CD4-positive, CD25-positive, alpha-beta regulatory T cell (primary cell): Measurements from ENCODE around the gene ABCA2. TPM values are rescaled to one million over a fixed set of nuclear protein-coding genes. Genes with fewer than 3 reads are reported as not detected.
A peak's percentile ranks its signal among the peaks of the same experiment; 100 is the strongest.

Experiments used
- ATAC-seq, 2 donors: fragments of 150-1000 bp; cut with Tn5 transposase; one replicate each; pipeline ENCODE4 v1.10.0; 2021; ENCODE audit warnings: low read depth in 2 of 2, moderate number of reproducible peaks in 2 of 2, moderate library complexity in 1 of 2
- DNase-seq, 3 donors: peaks; one replicate each; pipeline versions ENCODE4 v3.0.0 to v3.0.0-alpha.2; 2012 to 2022; ENCODE audit warnings: mixed read lengths in 1 of 3
- H3K27ac ChIP-seq: one replicate; pipeline ENCODE4 v1.7.0; 2013; ENCODE audit warnings: mild to moderate bottlenecking, low read length; ENCODE audit not compliant: insufficient read depth, poor library complexity, severe bottlenecking
- H3K27me3 ChIP-seq: one replicate; pipeline ENCODE4 v1.7.0; 2013; ENCODE audit warnings: low read length; ENCODE audit not compliant: control insufficient read depth, insufficient read depth
- H3K36me3 ChIP-seq: one replicate; pipeline ENCODE4 v1.7.0; 2013; ENCODE audit warnings: mild to moderate bottlenecking, low read length, moderate library complexity; ENCODE audit not compliant: control insufficient read depth, insufficient read depth
- H3K4me1 ChIP-seq: 2 replicates; pipeline ENCODE4 v1.7.0; 2013; ENCODE audit warnings: mild to moderate bottlenecking, low read length; ENCODE audit not compliant: insufficient read depth, control insufficient read depth, poor library complexity, severe bottlenecking
- H3K4me3 ChIP-seq: one replicate; pipeline ENCODE4 v1.7.0; 2013; ENCODE audit warnings: low read depth, mild to moderate bottlenecking, low read length, moderate library complexity
- H3K9me3 ChIP-seq, 2 experiments: 1 replicate in 1 of 2; 2 replicates in 1 of 2; pipeline ENCODE4 v1.7.0; 2013; ENCODE audit warnings: low read length in 2 of 2, mild to moderate bottlenecking in 1 of 2, moderate library complexity in 1 of 2; ENCODE audit not compliant: control insufficient read depth in 2 of 2
- H3K27ac Mint-ChIP-seq, 3 donors: one replicate each; pipeline ENCODE4 v1.8.0; 2020 to 2022; ENCODE audit warnings: mild to moderate bottlenecking in 3 of 3, mixed read lengths in 3 of 3, moderate library complexity in 2 of 3
- H3K27me3 Mint-ChIP-seq: one replicate; pipeline ENCODE4 v1.8.0; 2022; ENCODE audit warnings: mild to moderate bottlenecking, mixed read lengths
- H3K36me3 Mint-ChIP-seq: one replicate; pipeline ENCODE4 v1.8.0; 2020; ENCODE audit warnings: mixed read lengths
- H3K4me1 Mint-ChIP-seq, 4 donors: one replicate each; pipeline ENCODE4 v1.8.0; 2020 to 2022; ENCODE audit warnings: mixed read lengths in 4 of 4, mild to moderate bottlenecking in 1 of 4
- H3K4me3 Mint-ChIP-seq, 4 donors: one replicate each; pipeline ENCODE4 v1.8.0; 2020 to 2022; ENCODE audit warnings: mild to moderate bottlenecking in 4 of 4, mixed read lengths in 4 of 4, moderate library complexity in 3 of 4
- H3K9me3 Mint-ChIP-seq, 7 donors: one replicate each; pipeline ENCODE4 v1.8.0; 2020 to 2022; ENCODE audit warnings: mixed read lengths in 7 of 7, mild to moderate bottlenecking in 3 of 7, moderate library complexity in 2 of 7
- polyA plus RNA-seq, 4 donors: library from polyadenylated mRNA; unstranded; fragments of 300-500 nt; fragmentation: Illumina TruSeq; gene quantifications; one replicate each; pipeline ENCODE4 v1.2.3, GENCODE V29; 2021
- total RNA-seq: library from RNA; stranded (reverse); gene quantifications from one replicate; pipeline ENCODE4 v1.2.3, GENCODE V29; 2022

ABCA2 gene
- total and polyA plus RNA-seq, 5 donors from 2014 or later, result 3.8 to 135 (median 4.5) TPM

DNA sequence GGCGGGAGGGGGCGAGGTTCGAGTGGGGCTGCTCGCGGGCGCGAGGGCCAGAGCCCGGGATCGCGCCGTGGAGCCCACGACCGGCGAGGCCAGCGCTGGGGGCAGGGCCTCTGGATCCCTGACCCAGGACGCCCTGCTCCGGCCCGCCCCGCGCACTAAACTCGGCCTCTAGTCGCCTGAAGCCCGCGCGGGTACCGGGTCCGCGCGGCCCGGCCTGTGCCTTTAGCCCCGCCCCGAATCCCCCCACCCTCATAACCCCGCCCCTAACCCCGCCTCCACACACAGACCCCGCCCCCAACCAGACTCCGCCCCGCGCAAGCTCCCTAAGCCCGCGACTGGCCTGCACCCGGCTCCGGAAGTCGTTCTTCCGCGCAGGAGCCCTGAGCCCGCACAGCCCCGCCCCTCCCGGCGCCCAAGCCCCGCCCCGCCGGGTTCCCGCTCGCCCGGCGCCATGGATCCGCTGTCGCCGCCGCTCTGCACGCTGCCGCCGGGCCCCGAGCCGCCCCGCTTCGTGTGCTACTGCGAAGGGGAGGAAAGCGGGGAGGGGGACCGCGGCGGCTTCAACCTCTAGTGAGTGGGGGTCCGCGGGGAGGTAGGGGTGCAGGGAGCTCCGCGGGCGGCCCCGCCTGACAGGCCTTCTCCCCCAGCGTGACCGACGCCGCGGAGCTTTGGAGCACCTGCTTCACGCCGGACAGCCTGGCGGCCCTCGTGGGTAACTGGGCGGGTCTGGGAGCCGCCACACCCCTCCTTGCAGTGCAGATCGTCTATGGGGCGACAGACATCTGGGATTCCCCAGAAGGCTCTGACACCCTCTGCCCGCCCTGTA lies 35.8 kb downstream of the ABCA2 start, which contains the start of gene PAXX:
PAXX (plus strand) TSS at position 430 of the 826 bp plus-strand sequence; CDS start at position 452, 22 bp downstream.
- H3K27me3 Mint-ChIP-seq, result peaks cover 14% of the 10 kb centered on the region
- H3K4me1 Mint-ChIP-seq, result peaks cover 0 to 29% (median 12%) of the 10 kb centered on the region in 4 donors
- peak within 1 kb of the TSS; percentile 48 for H3K4me3 ChIP-seq
- H3K9me3 Mint-ChIP-seq, result peaks cover 0 to 4% (median 0%) of the 10 kb centered on the region in 7 donors
- peak within 1 kb of the TSS; percentile 85 for H3K27ac ChIP-seq
- ATAC-seq (peak; percentile 91), DNase-seq (peak; percentile 89 to 92 (median 92))
- no peaks in the 10 kb centered on the region for H3K36me3 Mint-ChIP-seq
- peak within 1 kb of the TSS; percentile 75 to 82 (median 81) for H3K27ac Mint-ChIP-seq
- H3K9me3 ChIP-seq, result no peaks in the 10 kb centered on the region
- peak within 1 kb of the TSS; percentile 86 to 95 (median 89) for H3K4me3 Mint-ChIP-seq
- no peaks in the 10 kb centered on the region for H3K27me3 ChIP-seq
- no peaks in the 10 kb centered on the region for H3K36me3 ChIP-seq
- peaks cover 42% of the 10 kb centered on the region for H3K4me1 ChIP-seq

DNA sequence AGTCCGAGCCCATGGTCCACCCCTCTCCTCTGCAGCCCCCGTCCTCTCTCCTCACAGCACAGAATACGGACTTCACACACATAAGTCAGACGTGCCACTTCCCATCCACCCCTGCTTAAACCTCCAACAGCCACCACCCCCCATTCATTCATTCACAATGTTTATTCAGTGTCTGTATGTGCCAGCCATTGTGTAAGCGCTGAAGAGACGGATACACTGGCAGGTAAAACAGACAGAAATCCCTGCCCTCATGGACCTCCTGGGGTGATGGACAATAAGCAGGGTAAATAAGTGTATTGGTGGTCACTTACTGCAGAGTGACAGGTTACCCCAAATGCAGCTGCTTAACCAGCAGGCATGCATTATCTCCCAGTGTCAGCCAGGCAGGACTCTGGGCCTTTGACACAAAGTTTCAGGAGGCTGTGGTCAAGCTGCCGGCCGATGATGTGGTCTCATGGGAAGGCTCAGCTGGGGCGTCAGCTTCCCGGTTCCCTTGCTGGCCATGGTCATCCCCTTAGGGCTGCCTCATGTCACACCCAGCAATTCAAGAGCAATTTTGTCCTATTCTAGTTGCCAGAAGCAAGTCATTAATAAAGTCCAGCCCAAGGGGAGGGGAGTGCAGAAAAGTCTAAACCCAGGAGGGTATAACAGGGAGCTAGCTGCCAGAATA lies 37.7 kb downstream of the ABCA2 start:
- peaks cover 26% of the 10 kb centered on the region for H3K4me1 ChIP-seq
- H3K27ac ChIP-seq, result no peak overlapping the region
- Mint-ChIP-seq H3K36me3 (no peaks in the 10 kb centered on the region), H3K9me3 (peaks cover 0 to 4% (median 0%) of the 10 kb centered on the region in 7 donors), H3K4me1 (peaks cover 0 to 23% (median 9%) of the 10 kb centered on the region in 4 donors), H3K4me3 (peak overlapping the region; percentile 77 to 89 (median 86)), H3K27me3 (peaks cover 24% of the 10 kb centered on the region), H3K27ac (peak overlapping the region in 1 of 3 donors; percentile 75)
- no peak for ATAC-seq
- H3K27me3 ChIP-seq, result peaks cover 2% of the 10 kb centered on the region
- no peaks in the 10 kb centered on the region for H3K9me3 ChIP-seq
- H3K4me3 ChIP-seq, result no peak overlapping the region
- no peaks in the 10 kb centered on the region for H3K36me3 ChIP-seq
- DNase-seq, result no peak

DNA sequence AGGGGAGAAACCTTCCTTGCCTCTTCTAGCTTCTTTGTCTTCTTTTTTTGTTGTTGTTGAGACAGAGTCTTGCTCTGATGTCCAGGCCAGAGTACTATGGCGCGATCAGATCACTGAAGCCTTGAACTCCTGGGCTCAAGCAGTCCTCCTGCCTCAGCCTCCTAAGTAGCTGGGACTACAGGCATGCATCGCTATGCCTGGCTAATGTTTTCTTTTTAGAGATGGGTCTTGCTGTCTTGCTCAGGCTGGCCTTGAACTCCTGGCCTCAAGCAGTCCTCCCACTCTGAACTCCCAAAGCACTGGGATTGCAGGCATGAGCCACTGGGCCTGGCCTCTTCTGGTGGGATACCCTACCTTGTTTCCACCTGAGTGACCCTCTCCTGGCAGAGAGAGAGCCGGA lies 39.2 kb downstream of the ABCA2 start:
- Histone ChIP-seq H3K4me1 (peaks cover 24% of the 10 kb centered on the region), H3K9me3 (no peaks in the 10 kb centered on the region), H3K36me3 (no peaks in the 10 kb centered on the region), H3K27ac (no peak overlapping the region), H3K27me3 (peaks cover 6% of the 10 kb centered on the region), H3K4me3 (no peak overlapping the region)
- Mint-ChIP-seq H3K36me3 (peaks cover 1% of the 10 kb centered on the region), H3K4me3 (peak overlapping the region in 2 of 4 donors; percentile 38 to 57), H3K27me3 (peaks cover 30% of the 10 kb centered on the region), H3K27ac (no peak overlapping the region), H3K4me1 (peaks cover 0 to 27% (median 10%) of the 10 kb centered on the region in 4 donors), H3K9me3 (peaks cover 0 to 4% (median 0%) of the 10 kb centered on the region in 7 donors)
- no peak for DNase-seq
- ATAC-seq, result no peak

DNA sequence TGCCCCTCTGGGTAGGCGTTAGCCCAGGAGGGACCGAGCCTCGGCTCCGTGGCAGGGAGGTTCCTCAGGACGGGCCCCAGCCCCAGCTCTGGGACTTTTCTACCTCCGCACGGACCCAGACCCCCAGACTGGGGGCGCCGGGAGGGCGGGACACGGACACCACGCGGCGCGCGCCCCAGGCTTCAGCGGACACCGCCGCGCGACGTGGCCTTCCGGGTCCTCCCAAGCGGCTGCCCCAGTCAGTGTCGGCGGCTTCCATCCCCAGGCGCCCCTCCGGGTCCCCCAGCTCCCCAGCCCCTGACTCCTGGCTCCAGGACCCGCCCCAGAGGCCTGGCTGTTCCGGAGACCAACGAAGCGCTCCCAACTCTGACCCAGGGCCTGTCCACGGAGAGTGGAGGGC lies 42.2 kb downstream of the ABCA2 start:
- DNase-seq, result no peak
- Histone ChIP-seq H3K36me3 (no peaks in the 10 kb centered on the region), H3K27ac (no peak overlapping the region), H3K4me1 (peaks cover 8% of the 10 kb centered on the region), H3K4me3 (no peak overlapping the region), H3K9me3 (no peaks in the 10 kb centered on the region), H3K27me3 (peaks cover 7% of the 10 kb centered on the region)
- Mint-ChIP-seq H3K4me1 (peaks cover 0 to 22% (median 3%) of the 10 kb centered on the region in 4 donors), H3K27me3 (peaks cover 44% of the 10 kb centered on the region), H3K27ac (no peak overlapping the region), H3K9me3 (peaks cover 0 to 4% (median 0%) of the 10 kb centered on the region in 7 donors), H3K36me3 (peaks cover 3% of the 10 kb centered on the region), H3K4me3 (no peak overlapping the region)
- no peak for ATAC-seq

DNA sequence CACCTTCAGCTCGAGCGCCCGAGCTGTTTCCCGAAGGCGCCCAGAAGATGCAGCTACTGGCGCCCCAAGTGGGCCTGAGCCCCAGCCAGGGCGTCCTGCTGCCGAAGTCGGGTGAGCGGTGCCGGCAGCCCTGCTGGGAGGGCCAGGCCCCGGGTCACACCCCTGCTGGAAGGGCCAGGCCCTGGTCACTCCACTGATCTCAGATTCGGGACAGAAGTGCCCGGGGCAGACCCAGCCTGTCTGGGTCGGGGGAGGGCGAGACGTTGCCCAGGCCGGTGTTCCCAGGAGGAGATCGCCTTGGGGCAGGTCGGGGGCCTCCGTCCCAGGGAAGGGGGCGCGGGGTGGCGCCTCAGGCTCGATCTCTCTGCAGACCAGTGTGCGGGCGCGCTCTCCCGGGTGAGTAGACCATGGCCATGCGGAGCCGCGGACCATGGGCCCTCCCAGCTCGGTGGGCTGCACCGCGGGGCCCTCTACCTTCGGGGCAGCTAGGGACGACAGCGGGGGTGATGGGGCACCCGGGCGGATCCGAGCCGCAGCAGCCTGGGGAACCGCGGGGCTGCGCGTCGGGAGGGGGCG lies 42.9 kb downstream of the ABCA2 start:
- Histone ChIP-seq H3K36me3 (no peaks in the 10 kb centered on the region), H3K9me3 (no peaks in the 10 kb centered on the region), H3K4me3 (no peak overlapping the region), H3K4me1 (peaks cover 8% of the 10 kb centered on the region), H3K27ac (no peak overlapping the region), H3K27me3 (peaks cover 7% of the 10 kb centered on the region)
- no peak overlapping the region for H3K27ac Mint-ChIP-seq
- ATAC-seq, result no peak
- no peak for DNase-seq
- H3K27me3 Mint-ChIP-seq, result peaks cover 49% of the 10 kb centered on the region
- H3K4me1 Mint-ChIP-seq, result peaks cover 0 to 18% (median 3%) of the 10 kb centered on the region in 4 donors
- no peak overlapping the region for H3K4me3 Mint-ChIP-seq
- peaks cover 0 to 4% (median 0%) of the 10 kb centered on the region in 7 donors for H3K9me3 Mint-ChIP-seq
- peaks cover 3% of the 10 kb centered on the region for H3K36me3 Mint-ChIP-seq

DNA sequence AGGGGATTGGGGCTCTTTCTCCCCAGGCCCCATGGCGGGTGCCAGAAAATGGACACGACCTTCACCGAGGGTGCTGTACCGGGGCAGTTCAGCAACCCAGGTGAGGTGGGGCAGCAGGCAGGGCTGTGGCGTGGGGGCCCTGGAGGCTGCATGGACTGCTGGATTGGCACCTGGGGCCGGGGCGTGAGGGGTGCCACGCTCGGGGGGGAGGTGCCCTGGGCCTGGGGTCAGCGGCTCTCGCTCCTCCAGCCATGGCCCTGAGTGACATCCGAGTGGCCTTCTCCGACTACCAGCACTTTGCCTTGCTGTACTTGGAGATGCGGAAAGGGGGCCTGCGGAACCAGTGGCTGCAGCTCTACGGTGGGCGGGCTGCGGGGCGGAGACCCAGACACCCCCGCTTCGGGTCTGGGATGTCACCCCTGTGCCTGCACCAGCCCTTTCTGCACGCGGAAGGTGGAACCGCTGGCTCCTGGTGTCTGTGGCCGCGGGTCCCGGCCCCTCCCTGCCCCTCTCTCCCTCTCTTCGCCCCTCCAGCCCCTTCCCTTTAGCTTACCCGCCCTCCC lies 43.5 kb downstream of the ABCA2 start:
- H3K4me1 Mint-ChIP-seq, result peaks cover 0 to 18% (median 3%) of the 10 kb centered on the region in 4 donors
- Histone ChIP-seq H3K4me3 (no peak overlapping the region), H3K27me3 (peaks cover 7% of the 10 kb centered on the region), H3K4me1 (peaks cover 8% of the 10 kb centered on the region), H3K27ac (no peak overlapping the region), H3K9me3 (no peaks in the 10 kb centered on the region), H3K36me3 (no peaks in the 10 kb centered on the region)
- H3K27me3 Mint-ChIP-seq, result peaks cover 47% of the 10 kb centered on the region
- no peak overlapping the region for H3K27ac Mint-ChIP-seq
- no peak for DNase-seq
- H3K36me3 Mint-ChIP-seq, result peaks cover 3% of the 10 kb centered on the region
- peak in 1 of 2 donors; percentile 5 for ATAC-seq
- H3K9me3 Mint-ChIP-seq, result peaks cover 0 to 2% (median 0%) of the 10 kb centered on the region in 7 donors
- H3K4me3 Mint-ChIP-seq, result no peak overlapping the region

DNA sequence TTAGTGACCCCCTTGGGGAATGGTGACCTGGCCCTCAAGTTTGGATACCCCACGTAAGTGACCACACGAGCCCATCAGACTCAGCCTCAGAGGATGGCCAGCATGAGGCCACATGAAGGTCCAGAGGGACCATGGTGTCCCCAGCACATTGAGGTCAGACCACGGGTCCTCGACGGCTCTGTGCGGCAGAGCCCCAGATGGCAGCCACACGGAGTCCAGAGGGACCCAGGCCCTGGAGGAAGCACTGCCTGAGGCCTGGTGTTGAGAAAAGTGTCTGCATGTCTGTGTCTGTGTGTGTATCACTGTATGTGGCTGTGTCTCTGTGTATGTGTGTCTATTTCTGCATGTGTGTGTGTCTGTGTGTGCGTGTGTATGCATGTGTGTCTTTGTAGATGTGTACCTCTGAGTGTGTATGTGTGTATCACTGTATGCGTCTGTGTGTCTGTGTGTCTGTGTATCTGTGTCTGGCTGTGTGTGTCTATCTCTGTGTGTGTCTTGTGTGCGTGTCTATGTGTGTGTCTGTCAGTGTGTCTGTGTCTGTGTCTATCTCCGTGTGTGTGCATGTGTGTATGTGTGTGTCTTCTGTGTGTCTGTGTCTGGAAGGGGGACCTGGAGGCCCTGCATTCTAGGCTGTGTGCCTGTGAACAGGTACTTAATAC lies 44.3 kb downstream of the ABCA2 start:
- Mint-ChIP-seq H3K36me3 (peaks cover 3% of the 10 kb centered on the region), H3K4me3 (peak overlapping the region in 2 of 4 donors; percentile 19 to 40), H3K27me3 (peaks cover 40% of the 10 kb centered on the region), H3K9me3 (peaks cover 0 to 2% (median 0%) of the 10 kb centered on the region in 7 donors), H3K27ac (peak overlapping the region in 2 of 3 donors; percentile 12 to 42), H3K4me1 (peaks cover 0 to 18% (median 3%) of the 10 kb centered on the region in 4 donors)
- Histone ChIP-seq H3K27ac (no peak overlapping the region), H3K27me3 (peaks cover 7% of the 10 kb centered on the region), H3K4me1 (peaks cover 8% of the 10 kb centered on the region), H3K4me3 (no peak overlapping the region), H3K9me3 (no peaks in the 10 kb centered on the region), H3K36me3 (no peaks in the 10 kb centered on the region)
- no peak for ATAC-seq
- no peak for DNase-seq
